Measurements from ENCODE around the gene TANGO2.

- no peak for TF ChIP-seq CTCF (IDR thresholded peaks at IDR 0.05)
- no peak for TF ChIP-seq POLR2A (IDR thresholded peaks at IDR 0.05)
- no peak for TF ChIP-seq EP300 (IDR thresholded peaks at IDR 0.05)
Measured at GRCh38 chr22:20011123-20011992, 9.6 kb upstream of the TANGO2 start.
